HG02763 (cell line): Measurements from ENCODE around the gene DKC1.
"Not testable (repeated sequence)": the region's sequence is repeated elsewhere in the genome, so short reads cannot be mapped to it uniquely, and the experiment has no call there.

ENCODE experiments used
- ATAC-seq: cut with Tn5 transposase; IDR thresholded peaks from one replicate; pipeline ENCODE4 v1.9.1; 2021; ENCODE audit warnings: mild to moderate bottlenecking, moderate library complexity; ENCODE audit not compliant: unreplicated experiment

Gene DKC1

GRCh38 chrX:154817048-154817618, 54.5 kb downstream of the DKC1 start:
- ATAC-seq: not testable (repeated sequence)

GRCh38 chrX:154818916-154819770, 56.5 kb downstream of the DKC1 start:
- ATAC-seq: no peak

GRCh38 chrX:154819771-154820341, 57.2 kb downstream of the DKC1 start:
- ATAC-seq: no peak

- ATAC-seq: no peak
Observed at GRCh38 chrX:154821523-154821922, 58.9 kb downstream of the DKC1 start.

- no peak for ATAC-seq
Observed at GRCh38 chrX:154822029-154822428, 59.4 kb downstream of the DKC1 start.

- no peak for ATAC-seq
Observed at GRCh38 chrX:154824638-154825037, 62.0 kb downstream of the DKC1 start.

- not testable (repeated sequence) for ATAC-seq
Observed at GRCh38 chrX:154825586-154825985, 62.9 kb downstream of the DKC1 start.
